ENCODE results near the gene ELK4.

ELK4 gene

DNA sequence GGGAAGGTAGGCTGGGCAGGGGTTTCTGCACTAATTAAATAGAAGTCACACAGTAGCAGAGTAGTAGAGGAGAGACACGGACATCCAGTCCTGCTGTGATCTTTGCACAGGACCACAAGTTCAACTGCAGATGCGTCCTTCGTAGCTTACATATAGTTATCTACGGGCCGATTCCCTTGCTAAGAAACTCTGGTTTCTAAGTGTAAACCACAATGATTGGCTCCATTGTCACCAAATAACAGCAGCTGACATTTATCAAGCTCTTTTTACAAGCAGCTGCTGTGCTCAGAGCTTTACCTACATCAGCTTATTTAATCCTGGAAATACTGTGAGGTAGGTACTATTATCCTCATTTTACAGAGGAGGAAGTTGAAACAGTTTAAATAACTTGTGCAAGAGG lies 45.4 kb upstream of the ELK4 start:
- TF ChIP-seq, protein P1, sequence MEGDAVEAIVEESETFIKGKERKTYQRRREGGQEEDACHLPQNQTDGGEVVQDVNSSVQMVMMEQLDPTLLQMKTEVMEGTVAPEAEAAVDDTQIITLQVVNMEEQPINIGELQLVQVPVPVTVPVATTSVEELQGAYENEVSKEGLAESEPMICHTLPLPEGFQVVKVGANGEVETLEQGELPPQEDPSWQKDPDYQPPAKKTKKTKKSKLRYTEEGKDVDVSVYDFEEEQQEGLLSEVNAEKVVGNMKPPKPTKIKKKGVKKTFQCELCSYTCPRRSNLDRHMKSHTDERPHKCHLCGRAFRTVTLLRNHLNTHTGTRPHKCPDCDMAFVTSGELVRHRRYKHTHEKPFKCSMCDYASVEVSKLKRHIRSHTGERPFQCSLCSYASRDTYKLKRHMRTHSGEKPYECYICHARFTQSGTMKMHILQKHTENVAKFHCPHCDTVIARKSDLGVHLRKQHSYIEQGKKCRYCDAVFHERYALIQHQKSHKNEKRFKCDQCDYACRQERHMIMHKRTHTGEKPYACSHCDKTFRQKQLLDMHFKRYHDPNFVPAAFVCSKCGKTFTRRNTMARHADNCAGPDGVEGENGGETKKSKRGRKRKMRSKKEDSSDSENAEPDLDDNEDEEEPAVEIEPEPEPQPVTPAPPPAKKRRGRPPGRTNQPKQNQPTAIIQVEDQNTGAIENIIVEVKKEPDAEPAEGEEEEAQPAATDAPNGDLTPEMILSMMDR (IDR thresholded peaks at IDR 0.05; ENCODE audit: poor library complexity, severe bottlenecking), result no peak
- no peaks in the 10 kb centered on the region for H3K27me3 ChIP-seq (ENCODE audit: insufficient read depth, poor library complexity, severe bottlenecking)
- H3K36me3 ChIP-seq (ENCODE audit: low read depth), result no peaks in the 10 kb centered on the region
- no peak overlapping the region for H3K4me3 ChIP-seq (ENCODE audit: severe bottlenecking)
- no peak overlapping the region for H3K27ac ChIP-seq (ENCODE audit: poor library complexity, severe bottlenecking)
- no peak for DNase-seq (ENCODE audit: low spot score)
- H3K9me3 ChIP-seq (ENCODE audit: severe bottlenecking), result no peaks in the 10 kb centered on the region
- peaks cover 4% of the 10 kb centered on the region for H3K4me1 ChIP-seq (ENCODE audit: insufficient read depth, poor library complexity, severe bottlenecking)
- ATAC-seq (ENCODE audit: low read depth), result no peak

- H3K4me3 ChIP-seq (ENCODE audit: severe bottlenecking), result no peak overlapping the region
- TF ChIP-seq, protein P1 (IDR thresholded peaks at IDR 0.05; ENCODE audit: poor library complexity, severe bottlenecking), result no peak
- H3K27me3 ChIP-seq (ENCODE audit: insufficient read depth, poor library complexity, severe bottlenecking), result no peaks in the 10 kb centered on the region
- no peaks in the 10 kb centered on the region for H3K9me3 ChIP-seq (ENCODE audit: severe bottlenecking)
- H3K27ac ChIP-seq (ENCODE audit: poor library complexity, severe bottlenecking), result no peak overlapping the region
- H3K36me3 ChIP-seq (ENCODE audit: low read depth), result no peaks in the 10 kb centered on the region
- DNase-seq (ENCODE audit: low spot score) (no peak), ATAC-seq (ENCODE audit: low read depth) (no peak)
- peaks cover 4% of the 10 kb centered on the region for H3K4me1 ChIP-seq (ENCODE audit: insufficient read depth, poor library complexity, severe bottlenecking)
These were observed 44.8 kb upstream of the ELK4 start for GRCh38 chr1:205676597-205676996.

DNA sequence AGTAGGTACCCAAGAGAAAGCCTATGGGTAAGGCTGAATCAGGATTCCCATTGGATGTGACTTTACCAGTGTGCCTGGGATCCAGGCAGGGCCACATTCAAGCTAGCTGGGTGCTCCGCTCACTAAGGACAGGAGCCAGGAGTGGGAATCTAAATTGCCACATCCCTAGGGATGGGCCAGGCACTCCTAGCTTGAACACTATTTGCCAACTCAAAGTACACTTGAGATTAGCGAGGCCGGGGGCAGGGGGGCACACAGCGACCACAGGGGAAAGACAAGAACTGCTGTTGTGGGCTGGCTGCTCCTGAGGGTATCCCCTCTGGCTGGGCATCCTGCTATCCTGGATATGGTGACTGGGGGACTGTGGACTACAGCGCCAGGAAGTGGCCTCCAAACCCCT lies 44.2 kb upstream of the ELK4 start:
- no peak for ATAC-seq (ENCODE audit: low read depth)
- H3K36me3 ChIP-seq (ENCODE audit: low read depth), result no peaks in the 10 kb centered on the region
- H3K9me3 ChIP-seq (ENCODE audit: severe bottlenecking), result no peaks in the 10 kb centered on the region
- H3K27me3 ChIP-seq (ENCODE audit: insufficient read depth, poor library complexity, severe bottlenecking), result no peaks in the 10 kb centered on the region
- DNase-seq (ENCODE audit: low spot score), result no peak
- no peak overlapping the region for H3K4me3 ChIP-seq (ENCODE audit: severe bottlenecking)
- TF ChIP-seq, protein P1 (IDR thresholded peaks at IDR 0.05; ENCODE audit: poor library complexity, severe bottlenecking), result no peak
- H3K27ac ChIP-seq (ENCODE audit: poor library complexity, severe bottlenecking), result no peak overlapping the region
- H3K4me1 ChIP-seq (ENCODE audit: insufficient read depth, poor library complexity, severe bottlenecking), result peaks cover 4% of the 10 kb centered on the region

GRCh38 chr1:205675247-205675646 lies 43.4 kb upstream of the ELK4 start:
- H3K4me3 ChIP-seq (ENCODE audit: severe bottlenecking), result no peak overlapping the region
- no peaks in the 10 kb centered on the region for H3K27me3 ChIP-seq (ENCODE audit: insufficient read depth, poor library complexity, severe bottlenecking)
- peaks cover 4% of the 10 kb centered on the region for H3K4me1 ChIP-seq (ENCODE audit: insufficient read depth, poor library complexity, severe bottlenecking)
- no peaks in the 10 kb centered on the region for H3K36me3 ChIP-seq (ENCODE audit: low read depth)
- no peaks in the 10 kb centered on the region for H3K9me3 ChIP-seq (ENCODE audit: severe bottlenecking)
- TF ChIP-seq, protein P1 (IDR thresholded peaks at IDR 0.05; ENCODE audit: poor library complexity, severe bottlenecking), result no peak
- no peak overlapping the region for H3K27ac ChIP-seq (ENCODE audit: poor library complexity, severe bottlenecking)
- ATAC-seq (ENCODE audit: low read depth) (no peak), DNase-seq (ENCODE audit: low spot score) (no peak)

- no peak for DNase-seq (ENCODE audit: low spot score)
- no peak overlapping the region for H3K27ac ChIP-seq (ENCODE audit: poor library complexity, severe bottlenecking)
- TF ChIP-seq, protein P1 (IDR thresholded peaks at IDR 0.05; ENCODE audit: poor library complexity, severe bottlenecking), result no peak
- H3K4me1 ChIP-seq (ENCODE audit: insufficient read depth, poor library complexity, severe bottlenecking), result peaks cover 8% of the 10 kb centered on the region
- H3K9me3 ChIP-seq (ENCODE audit: severe bottlenecking), result no peaks in the 10 kb centered on the region
- no peaks in the 10 kb centered on the region for H3K36me3 ChIP-seq (ENCODE audit: low read depth)
- H3K4me3 ChIP-seq (ENCODE audit: severe bottlenecking), result no peak overlapping the region
- H3K27me3 ChIP-seq (ENCODE audit: insufficient read depth, poor library complexity, severe bottlenecking), result no peaks in the 10 kb centered on the region
- no peak for ATAC-seq (ENCODE audit: low read depth)
These were observed 41.2 kb upstream of the ELK4 start for GRCh38 chr1:205672970-205673369.

All from RWPE2 (cell line).